ENCODE data around the gene UPK1B.

The UPK1B gene

GRCh38 chr3:119234610-119235009 is 61.2 kb downstream of the UPK1B start:
- H3K9me3 ChIP-seq (replicated peaks; ENCODE audit: insufficient read depth, low read length), result no peaks in the 10 kb centered on the region
- peak overlapping the region; percentile 2; the same call in 1 of the 2 replicates for H3K4me2 ChIP-seq (ENCODE audit: low read depth, low read length)
- peaks cover 25% of the 10 kb centered on the region for H3K4me1 ChIP-seq (ENCODE audit: low read length)
- H3K36me3 ChIP-seq (replicated peaks; ENCODE audit: insufficient read depth, low read length), result no peaks in the 10 kb centered on the region; the same call in 1 of the 2 replicates
- H2AFZ ChIP-seq (ENCODE audit: low read length), result no peak overlapping the region
- no peak for DNase-seq
- peak overlapping the region; percentile 3; the same call in 1 of the 2 replicates for H3K27ac ChIP-seq (ENCODE audit: low read length)
- TF ChIP-seq EZH2phosphoT487 (IDR thresholded peaks at IDR 0.05; ENCODE audit: low read length), result no peak
- no peak for TF ChIP-seq EZH2 (optimal IDR thresholded peaks at IDR 0.05; ENCODE audit: low read depth, low read length)
- no peak for TF ChIP-seq CTCF (IDR thresholded peaks at IDR 0.05; ENCODE audit: low read length)
- no peaks in the 10 kb centered on the region for H3K9me2 ChIP-seq (replicated peaks; ENCODE audit: insufficient read depth, low read length)
- H4K20me1 ChIP-seq (ENCODE audit: insufficient read depth, low read length), result no peaks in the 10 kb centered on the region
- no peaks in the 10 kb centered on the region for H3K27me3 ChIP-seq (replicated peaks; ENCODE audit: insufficient read depth, low read length)
- H3F3A ChIP-seq (ENCODE audit: insufficient read depth, low read length), result no peaks in the 10 kb centered on the region
- no peak overlapping the region for H3K9ac ChIP-seq (ENCODE audit: low read length)
- peaks cover 10% of the 10 kb centered on the region; the same call in 1 of the 2 replicates for H3K79me2 ChIP-seq (ENCODE audit: low read length)
- H3K4me3 ChIP-seq (ENCODE audit: low read length), result no peak overlapping the region

- Histone ChIP-seq H3K27me3 (replicated peaks; ENCODE audit: insufficient read depth, low read length) (no peaks in the 10 kb centered on the region), H3K9me2 (replicated peaks; ENCODE audit: insufficient read depth, low read length) (no peaks in the 10 kb centered on the region), H3K36me3 (replicated peaks; ENCODE audit: insufficient read depth, low read length) (no peaks in the 10 kb centered on the region; the same call in 1 of the 2 replicates), H3K4me2 (ENCODE audit: low read depth, low read length) (peak overlapping the region; percentile 2; the same call in 1 of the 2 replicates), H3K9me3 (replicated peaks; ENCODE audit: insufficient read depth, low read length) (no peaks in the 10 kb centered on the region), H3K79me2 (ENCODE audit: low read length) (peaks cover 14% of the 10 kb centered on the region), H3K9ac (ENCODE audit: low read length) (no peak overlapping the region), H2AFZ (ENCODE audit: low read length) (no peak overlapping the region), H3K27ac (ENCODE audit: low read length) (peak overlapping the region; percentile 3; the same call in 1 of the 2 replicates), H4K20me1 (ENCODE audit: insufficient read depth, low read length) (no peaks in the 10 kb centered on the region), H3F3A (ENCODE audit: insufficient read depth, low read length) (no peaks in the 10 kb centered on the region), H3K4me1 (ENCODE audit: low read length) (peaks cover 25% of the 10 kb centered on the region), H3K4me3 (ENCODE audit: low read length) (no peak overlapping the region)
- no peak for TF ChIP-seq CTCF (IDR thresholded peaks at IDR 0.05; ENCODE audit: low read length)
- no peak for TF ChIP-seq EZH2 (optimal IDR thresholded peaks at IDR 0.05; ENCODE audit: low read depth, low read length)
- no peak for TF ChIP-seq EZH2phosphoT487 (IDR thresholded peaks at IDR 0.05; ENCODE audit: low read length)
- DNase-seq, result no peak
Observed at GRCh38 chr3:119235151-119235550, 61.8 kb downstream of the UPK1B start.

GRCh38 chr3:119236756-119237155 is 63.4 kb downstream of the UPK1B start:
- Histone ChIP-seq H3K36me3 (replicated peaks; ENCODE audit: insufficient read depth, low read length) (no peaks in the 10 kb centered on the region), H3K4me2 (ENCODE audit: low read depth, low read length) (no peak overlapping the region)
- TF ChIP-seq EZH2 (optimal IDR thresholded peaks at IDR 0.05; ENCODE audit: low read depth, low read length), result no peak
- TF ChIP-seq CTCF (IDR thresholded peaks at IDR 0.05; ENCODE audit: low read length), result no peak
- TF ChIP-seq EZH2phosphoT487 (IDR thresholded peaks at IDR 0.05; ENCODE audit: low read length), result no peak

More at GRCh38 chr3:119236756-119237155, 63.4 kb downstream of the UPK1B start:
- H3F3A ChIP-seq (ENCODE audit: insufficient read depth, low read length), result 0 out of 2 replicates have a peak, but pooled peaks cover 6% of the 10 kb centered on the region
- H3K4me1 ChIP-seq (ENCODE audit: low read length), result peaks cover 28% of the 10 kb centered on the region
- peaks cover 17% of the 10 kb centered on the region for H3K79me2 ChIP-seq (ENCODE audit: low read length)
- no peaks in the 10 kb centered on the region for H4K20me1 ChIP-seq (ENCODE audit: insufficient read depth, low read length)
- H3K4me3 ChIP-seq (ENCODE audit: low read length), result no peak overlapping the region
- DNase-seq, result no peak
- no peaks in the 10 kb centered on the region for H3K9me2 ChIP-seq (replicated peaks; ENCODE audit: insufficient read depth, low read length)
- no peak overlapping the region for H3K9ac ChIP-seq (ENCODE audit: low read length)
- no peaks in the 10 kb centered on the region for H3K27me3 ChIP-seq (replicated peaks; ENCODE audit: insufficient read depth, low read length)
- no peak overlapping the region for H2AFZ ChIP-seq (ENCODE audit: low read length)
- no peak overlapping the region for H3K27ac ChIP-seq (ENCODE audit: low read length)
- H3K9me3 ChIP-seq (replicated peaks; ENCODE audit: insufficient read depth, low read length), result no peaks in the 10 kb centered on the region

All from MM.1S (cell line).